Naive thymus-derived CD8-positive, alpha-beta T cell (primary cell): ENCODE results near the gene LRWD1. TPM values are rescaled to one million over a fixed set of nuclear protein-coding genes. Genes with fewer than 3 reads are reported as not detected.
A peak's percentile ranks its signal among the peaks of the same experiment; 100 is the strongest.

Experiments used
- ATAC-seq, 2 donors: fragments of 150-1000 bp; cut with Tn5 transposase in 1 of 2; sonication (Bioruptor Pico), chemical (Tn5 transposase) in 1 of 2; 1 replicate in 1 of 2; 2 replicates in 1 of 2; pipeline ENCODE4 v1.10.0; 2021; ENCODE audit warnings: mild to moderate bottlenecking in 2 of 2, moderate library complexity in 2 of 2
- POLR2A ChIA-PET: fragments of 350-600 bp; sonication (Branson Sonifier 250); formaldehyde crosslinking; loops from one replicate; lab custom pipeline; 2021; ENCODE audit warnings: antibody characterized with exemption; lab: Charles Lee
- DNase-seq, 10 donors: peaks; one replicate each; pipeline versions ENCODE4 v3.0.0 to v3.0.0-alpha.2; 2020 to 2022
- H3K27ac Mint-ChIP-seq, 10 donors: one replicate each; pipeline ENCODE4 v1.8.0; 2020 to 2022; ENCODE audit warnings: mild to moderate bottlenecking in 10 of 10, mixed read lengths in 10 of 10, moderate library complexity in 4 of 10, inconsistent platforms in 1 of 10
- H3K27me3 Mint-ChIP-seq, 5 donors: one replicate each; pipeline ENCODE4 v1.8.0; 2021 to 2022; ENCODE audit warnings: mixed read lengths in 5 of 5
- H3K36me3 Mint-ChIP-seq, 3 donors: one replicate each; pipeline ENCODE4 v1.8.0; 2020 to 2022; ENCODE audit warnings: mixed read lengths in 3 of 3, mild to moderate bottlenecking in 2 of 3, inconsistent platforms in 1 of 3
- H3K4me1 Mint-ChIP-seq, 4 donors: one replicate each; pipeline ENCODE4 v1.8.0; 2021 to 2022; ENCODE audit warnings: mixed read lengths in 4 of 4
- H3K4me3 Mint-ChIP-seq, 10 donors: one replicate each; pipeline ENCODE4 v1.8.0; 2020 to 2022; ENCODE audit warnings: mild to moderate bottlenecking in 10 of 10, mixed read lengths in 10 of 10, moderate library complexity in 6 of 10, inconsistent platforms in 1 of 10
- H3K9me3 Mint-ChIP-seq, 9 donors: one replicate each; pipeline ENCODE4 v1.8.0; 2020 to 2022; ENCODE audit warnings: mixed read lengths in 9 of 9, mild to moderate bottlenecking in 3 of 9, inconsistent platforms in 1 of 9, moderate library complexity in 1 of 9
- polyA plus RNA-seq, 3 donors: library from polyadenylated mRNA; unstranded; fragments of 300-500 nt; fragmentation: Illumina TruSeq; gene quantifications; one replicate each; pipeline ENCODE4 v1.2.3, GENCODE V29; 2021
- total RNA-seq, 8 experiments: library from RNA in 2 of 8; stranded (reverse) in 2 of 8; gene quantifications; one replicate each; pipeline ENCODE4 v1.2.3 and lab custom pipeline; 2021 to 2026

The LRWD1 gene
- total and polyA plus RNA-seq, 5 experiments from 2014 or later: 7.2 to 23.6 (median 14.5) TPM

GRCh38 chr7:102457352-102457924 is 7.3 kb upstream of the LRWD1 start:
- no peak overlapping the region for H3K27ac Mint-ChIP-seq
- POLR2A ChIA-PET: interaction anchor here (1.4 kb wide), 1 partner anchor 40 kb away, joined by 6 read pairs; no protein-coding TSS in a partner anchor
- no peak for DNase-seq
- peaks cover 4 to 17% (median 8%) of the 10 kb centered on the region in 4 donors for H3K4me1 Mint-ChIP-seq
- no peak overlapping the region for H3K4me3 Mint-ChIP-seq
- H3K27me3 Mint-ChIP-seq: no peaks in the 10 kb centered on the region
- no peaks in the 10 kb centered on the region for H3K9me3 Mint-ChIP-seq
- peaks cover 0 to 31% (median 2%) of the 10 kb centered on the region in 3 donors for H3K36me3 Mint-ChIP-seq
- no peak for ATAC-seq

GRCh38 chr7:102459221-102459844 is 5.5 kb upstream of the LRWD1 start:
- H3K36me3 Mint-ChIP-seq: peaks cover 0 to 31% (median 2%) of the 10 kb centered on the region in 3 donors
- H3K9me3 Mint-ChIP-seq: no peaks in the 10 kb centered on the region
- peaks cover 8 to 30% (median 21%) of the 10 kb centered on the region in 4 donors for H3K4me1 Mint-ChIP-seq

GRCh38 chr7:102460467-102460866 is 4.3 kb upstream of the LRWD1 start:
- Mint-ChIP-seq H3K36me3 (peaks cover 0 to 31% (median 2%) of the 10 kb centered on the region in 3 donors), H3K27me3 (no peaks in the 10 kb centered on the region), H3K4me3 (peak overlapping the region in 1 of 10 donors; percentile 43), H3K4me1 (peaks cover 6 to 34% (median 24%) of the 10 kb centered on the region in 4 donors), H3K9me3 (no peaks in the 10 kb centered on the region), H3K27ac (peak overlapping the region in 2 of 10 donors; percentile 27 to 33)
- DNase-seq: no peak
- no peak for ATAC-seq
- POLR2A ChIA-PET: interaction anchor here (0.6 to 1.3 kb wide), 2 partner anchors 35 to 56 kb away, joined by 3 to 4 read pairs; no protein-coding TSS in a partner anchor

More at GRCh38 chr7:102459221-102459844, 5.5 kb upstream of the LRWD1 start:
- DNase-seq: no peak
- H3K27ac Mint-ChIP-seq: no peak overlapping the region
- H3K27me3 Mint-ChIP-seq: no peaks in the 10 kb centered on the region
- ATAC-seq: no peak
- POLR2A ChIA-PET: interaction anchor here (0.7 kb wide), 1 partner anchor 53 kb away, joined by 3 read pairs; no protein-coding TSS in a partner anchor
- no peak overlapping the region for H3K4me3 Mint-ChIP-seq

- Mint-ChIP-seq H3K27ac (peak overlapping the region; percentile 80 to 94 (median 85)), H3K9me3 (no peaks in the 10 kb centered on the region), H3K4me3 (peak overlapping the region; percentile 83 to 95 (median 88)), H3K4me1 (peaks cover 12 to 47% (median 35%) of the 10 kb centered on the region in 4 donors), H3K27me3 (no peaks in the 10 kb centered on the region), H3K36me3 (peaks cover 0 to 11% (median 0%) of the 10 kb centered on the region in 3 donors)
- POLR2A ChIA-PET: interaction anchor here (0.7 to 2.7 kb wide), 9 partner anchors 8 to 59 kb away, joined by 3 to 18 read pairs (median 5); no protein-coding TSS in a partner anchor
- ATAC-seq (no peak), DNase-seq (peak in 1 of 10 donors; percentile 13)
Observed at GRCh38 chr7:102463841-102464576, 775 bp upstream of the LRWD1 start.

- Mint-ChIP-seq H3K4me3 (peak overlapping the region; percentile 77 to 95 (median 88)), H3K36me3 (peaks cover 0 to 11% (median 0%) of the 10 kb centered on the region in 3 donors), H3K9me3 (no peaks in the 10 kb centered on the region), H3K4me1 (peaks cover 10 to 41% (median 31%) of the 10 kb centered on the region in 4 donors), H3K27me3 (no peaks in the 10 kb centered on the region), H3K27ac (peak overlapping the region in 3 of 10 donors; percentile 41 to 79 (median 61))
- POLR2A ChIA-PET: interaction anchor here (0.9 to 2.7 kb wide), 7 partner anchors 34 to 70 kb away, joined by 4 to 18 read pairs (median 6); partner anchors contain the start of gene PRKRIP1
- DNase-seq (peak in 1 of 10 donors; percentile 31), ATAC-seq (no peak)
Observed at GRCh38 chr7:102466097-102466496, 1.3 kb downstream of the LRWD1 start.

GRCh38 chr7:102467581-102468477 is 3.0 kb downstream of the LRWD1 start:
- no peaks in the 10 kb centered on the region for H3K9me3 Mint-ChIP-seq
- H3K4me1 Mint-ChIP-seq: peaks cover 9 to 29% (median 27%) of the 10 kb centered on the region in 4 donors
- POLR2A ChIA-PET: interaction anchor here (0.7 to 2.5 kb wide), 7 partner anchors 12 to 71 kb away, joined by 3 to 15 read pairs (median 5); partner anchors contain the start of gene ORAI2
- no peak overlapping the region for H3K4me3 Mint-ChIP-seq
- no peaks in the 10 kb centered on the region for H3K27me3 Mint-ChIP-seq
- no peak overlapping the region for H3K27ac Mint-ChIP-seq
- DNase-seq (peak in 1 of 10 donors; percentile 60), ATAC-seq (no peak)
- peaks cover 0 to 14% (median 0%) of the 10 kb centered on the region in 3 donors for H3K36me3 Mint-ChIP-seq

GRCh38 chr7:102468478-102469350 is 3.9 kb downstream of the LRWD1 start:
- Mint-ChIP-seq H3K27me3 (no peaks in the 10 kb centered on the region), H3K4me3 (no peak overlapping the region), H3K9me3 (no peaks in the 10 kb centered on the region), H3K27ac (peak overlapping the region in 2 of 10 donors; percentile 22 to 75), H3K36me3 (peaks cover 0 to 14% (median 0%) of the 10 kb centered on the region in 3 donors), H3K4me1 (peaks cover 9 to 27% (median 23%) of the 10 kb centered on the region in 4 donors)
- POLR2A ChIA-PET: interaction anchor here (0.7 to 1.8 kb wide), 3 partner anchors 13 to 72 kb away, joined by 3 to 5 read pairs (median 3); partner anchors contain the start of gene ORAI2
- ATAC-seq (no peak), DNase-seq (peak in 1 of 10 donors; percentile 56)

GRCh38 chr7:102469351-102469971 is 4.7 kb downstream of the LRWD1 start:
- no peak overlapping the region for H3K4me3 Mint-ChIP-seq
- peaks cover 0 to 14% (median 0%) of the 10 kb centered on the region in 3 donors for H3K36me3 Mint-ChIP-seq
- H3K27ac Mint-ChIP-seq: peak overlapping the region in 1 of 10 donors; percentile 22
- no peak for ATAC-seq
- peak in 1 of 10 donors; percentile 53 for DNase-seq
- no peaks in the 10 kb centered on the region for H3K27me3 Mint-ChIP-seq
- peaks cover 9 to 20% (median 16%) of the 10 kb centered on the region in 4 donors for H3K4me1 Mint-ChIP-seq
- POLR2A ChIA-PET: no interaction called here
- no peaks in the 10 kb centered on the region for H3K9me3 Mint-ChIP-seq

- ATAC-seq: no peak
- Mint-ChIP-seq H3K27ac (peak overlapping the region in 3 of 10 donors; percentile 14 to 48 (median 38)), H3K9me3 (no peaks in the 10 kb centered on the region)
Observed at GRCh38 chr7:102469972-102470825, 5.4 kb downstream of the LRWD1 start.

More at GRCh38 chr7:102469972-102470825, 5.4 kb downstream of the LRWD1 start:
- no peaks in the 10 kb centered on the region for H3K27me3 Mint-ChIP-seq
- POLR2A ChIA-PET: interaction anchor here (1.7 kb wide), 1 partner anchor 66 kb away, joined by 3 read pairs; no protein-coding TSS in a partner anchor
- H3K4me3 Mint-ChIP-seq: peak overlapping the region in 1 of 10 donors; percentile 34
- peaks cover 9 to 17% (median 15%) of the 10 kb centered on the region in 4 donors for H3K4me1 Mint-ChIP-seq
- DNase-seq: peak in 1 of 10 donors; percentile 45
- H3K36me3 Mint-ChIP-seq: peaks cover 0 to 14% (median 0%) of the 10 kb centered on the region in 3 donors
